ENCODE data around the gene GALNT9. TPM values are rescaled to one million over a fixed set of nuclear protein-coding genes. Genes with fewer than 3 reads are reported as not detected.
"Not testable (repeated sequence)": the region's sequence is repeated elsewhere in the genome, so short reads cannot be mapped to it uniquely, and the experiment has no call there.

The GALNT9 gene
- total and polyA plus RNA-seq, 2 donors = 0.91 to 1.5 TPM

DNA sequence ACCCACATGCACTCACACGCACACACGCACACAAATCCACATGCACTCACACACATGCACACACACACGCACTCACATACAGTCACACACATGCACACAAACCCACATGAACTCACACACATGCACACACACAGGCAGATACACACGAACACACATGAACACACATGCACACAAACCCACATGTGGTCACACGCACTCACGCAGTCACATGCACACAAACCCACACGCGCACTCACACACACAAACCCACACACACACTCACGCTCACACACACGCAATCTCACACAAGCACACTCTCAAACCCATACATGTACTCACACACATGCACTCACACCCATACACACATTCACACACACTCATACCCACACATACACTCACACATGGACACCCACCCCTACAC lies 61.5 kb downstream of the GALNT9 start:
- Histone ChIP-seq H3K4me1 (ENCODE audit: control insufficient read depth in 2 of 2, insufficient read depth in 2 of 2, low read length in 2 of 2) (peaks cover 0 to 8% of the 10 kb centered on the region in 2 donors), H3K4me3 (ENCODE audit: low read length in 2 of 2) (no peak overlapping the region), H3K27ac (ENCODE audit: low read depth in 1 of 2, low read length in 1 of 2) (no peak overlapping the region), H3K9me3 (ENCODE audit: control insufficient read depth in 2 of 2, insufficient read depth in 1 of 2, low read length in 1 of 2) (peaks cover 0 to 4% of the 10 kb centered on the region in 2 donors), H3K27me3 (ENCODE audit: control insufficient read depth in 2 of 2, insufficient read depth in 1 of 2, low read length in 1 of 2) (no peaks in the 10 kb centered on the region), H3K36me3 (ENCODE audit: control insufficient read depth in 2 of 2, insufficient read depth in 2 of 2, low read length in 1 of 2) (no peaks in the 10 kb centered on the region)
- no peak for DNase-seq (ENCODE audit: low read depth in 6 of 9, low spot score in 9 of 9)
- WGBS = 99% methylated on average over 10 of the region's 10 CpGs

DNA sequence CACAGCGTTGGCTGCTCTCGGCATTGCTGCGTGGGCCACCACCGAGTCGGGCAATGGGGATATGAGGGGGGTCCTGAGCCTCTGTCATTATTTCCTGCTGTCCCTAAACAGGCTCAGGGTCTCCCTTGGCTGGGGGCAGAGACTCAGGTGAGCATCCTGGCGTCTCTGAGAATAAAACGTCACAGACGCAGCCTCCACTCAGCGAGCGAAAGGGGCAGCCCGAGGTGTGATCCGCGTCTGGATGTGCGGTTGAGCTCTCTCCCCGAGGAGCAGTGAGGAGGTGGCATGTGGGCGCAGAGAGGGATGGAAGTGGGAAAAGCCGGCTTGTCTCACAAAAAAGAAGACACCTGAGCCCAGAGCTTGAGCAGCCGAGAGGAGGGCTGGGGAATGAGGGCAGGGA lies 62.6 kb downstream of the GALNT9 start:
- H3K27ac ChIP-seq (ENCODE audit: low read depth in 1 of 2, low read length in 1 of 2) = no peak overlapping the region
- DNase-seq (ENCODE audit: low read depth in 6 of 9, low spot score in 9 of 9) = no peak
- peaks cover 0 to 4% of the 10 kb centered on the region in 2 donors for H3K9me3 ChIP-seq (ENCODE audit: control insufficient read depth in 2 of 2, insufficient read depth in 1 of 2, low read length in 1 of 2)
- no peak overlapping the region for H3K4me3 ChIP-seq (ENCODE audit: low read length in 2 of 2)
- H3K36me3 ChIP-seq (ENCODE audit: control insufficient read depth in 2 of 2, insufficient read depth in 2 of 2, low read length in 1 of 2) = no peaks in the 10 kb centered on the region
- WGBS = 96% methylated on average over 18 of the region's 18 CpGs
- peaks cover 0 to 8% of the 10 kb centered on the region in 2 donors for H3K4me1 ChIP-seq (ENCODE audit: control insufficient read depth in 2 of 2, insufficient read depth in 2 of 2, low read length in 2 of 2)
- no peaks in the 10 kb centered on the region for H3K27me3 ChIP-seq (ENCODE audit: control insufficient read depth in 2 of 2, insufficient read depth in 1 of 2, low read length in 1 of 2)

DNA sequence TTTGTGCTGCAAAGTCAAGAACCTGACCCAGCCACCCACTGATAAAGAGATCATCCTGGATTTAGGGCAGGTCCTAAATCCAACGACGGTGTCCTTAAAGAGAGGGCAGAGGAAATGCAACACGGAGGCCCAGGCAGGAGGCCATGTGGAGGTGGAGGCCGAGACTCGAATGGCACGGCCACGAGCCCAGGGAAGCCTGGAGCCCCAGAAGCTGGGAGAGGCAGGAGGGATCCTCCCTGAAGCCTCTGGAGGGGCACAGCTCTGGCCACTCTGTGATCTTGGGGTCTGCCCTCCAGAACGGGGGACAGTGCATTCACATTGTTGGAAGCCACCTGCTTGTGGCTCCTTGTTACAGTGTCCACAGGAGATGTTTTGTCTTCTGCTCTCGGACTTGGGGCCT lies 63.0 kb downstream of the GALNT9 start:
- no peaks in the 10 kb centered on the region for H3K27me3 ChIP-seq (ENCODE audit: control insufficient read depth in 2 of 2, insufficient read depth in 1 of 2, low read length in 1 of 2)
- peaks cover 0 to 4% of the 10 kb centered on the region in 2 donors for H3K9me3 ChIP-seq (ENCODE audit: control insufficient read depth in 2 of 2, insufficient read depth in 1 of 2, low read length in 1 of 2)
- peaks cover 0 to 8% of the 10 kb centered on the region in 2 donors for H3K4me1 ChIP-seq (ENCODE audit: control insufficient read depth in 2 of 2, insufficient read depth in 2 of 2, low read length in 2 of 2)
- H3K27ac ChIP-seq (ENCODE audit: low read depth in 1 of 2, low read length in 1 of 2) = peak overlapping the region in 1 of 2 donors; percentile 28
- H3K36me3 ChIP-seq (ENCODE audit: control insufficient read depth in 2 of 2, insufficient read depth in 2 of 2, low read length in 1 of 2) = no peaks in the 10 kb centered on the region
- no peak overlapping the region for H3K4me3 ChIP-seq (ENCODE audit: low read length in 2 of 2)
- no peak for DNase-seq (ENCODE audit: low read depth in 6 of 9, low spot score in 9 of 9)
- 94% methylated on average over 9 of the region's 9 CpGs for WGBS

DNA sequence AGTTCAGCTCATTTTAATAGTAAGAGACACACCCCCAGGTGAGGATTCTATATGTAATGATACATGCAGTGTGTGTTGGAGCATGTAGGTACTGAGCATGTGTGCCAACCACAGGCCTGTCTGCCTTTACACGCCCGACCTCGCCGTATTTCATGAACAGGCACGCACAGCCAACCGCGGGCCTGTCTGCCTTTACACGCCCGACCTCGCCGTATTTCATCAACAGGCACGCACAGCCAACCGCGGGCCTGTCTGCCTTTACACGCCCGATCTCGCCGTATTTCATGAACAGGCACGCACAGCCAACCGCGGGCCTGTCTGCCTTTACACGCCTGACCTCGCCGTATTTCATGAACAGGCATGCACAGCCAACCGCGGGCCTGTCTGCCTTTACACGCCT lies 63.6 kb downstream of the GALNT9 start:
- DNase-seq (ENCODE audit: low read depth in 6 of 9, low spot score in 9 of 9); H3K4me3 ChIP-seq (ENCODE audit: low read length in 2 of 2); H3K36me3 ChIP-seq (ENCODE audit: control insufficient read depth in 2 of 2, insufficient read depth in 2 of 2, low read length in 1 of 2); H3K27me3 ChIP-seq (ENCODE audit: control insufficient read depth in 2 of 2, insufficient read depth in 1 of 2, low read length in 1 of 2); H3K9me3 ChIP-seq (ENCODE audit: control insufficient read depth in 2 of 2, insufficient read depth in 1 of 2, low read length in 1 of 2); H3K4me1 ChIP-seq (ENCODE audit: control insufficient read depth in 2 of 2, insufficient read depth in 2 of 2, low read length in 2 of 2): not testable (repeated sequence)
- WGBS = 95% methylated on average over 27 of the region's 27 CpGs
- peak overlapping the region in 1 of 2 donors; percentile 47 for H3K27ac ChIP-seq (ENCODE audit: low read depth in 1 of 2, low read length in 1 of 2)

DNA sequence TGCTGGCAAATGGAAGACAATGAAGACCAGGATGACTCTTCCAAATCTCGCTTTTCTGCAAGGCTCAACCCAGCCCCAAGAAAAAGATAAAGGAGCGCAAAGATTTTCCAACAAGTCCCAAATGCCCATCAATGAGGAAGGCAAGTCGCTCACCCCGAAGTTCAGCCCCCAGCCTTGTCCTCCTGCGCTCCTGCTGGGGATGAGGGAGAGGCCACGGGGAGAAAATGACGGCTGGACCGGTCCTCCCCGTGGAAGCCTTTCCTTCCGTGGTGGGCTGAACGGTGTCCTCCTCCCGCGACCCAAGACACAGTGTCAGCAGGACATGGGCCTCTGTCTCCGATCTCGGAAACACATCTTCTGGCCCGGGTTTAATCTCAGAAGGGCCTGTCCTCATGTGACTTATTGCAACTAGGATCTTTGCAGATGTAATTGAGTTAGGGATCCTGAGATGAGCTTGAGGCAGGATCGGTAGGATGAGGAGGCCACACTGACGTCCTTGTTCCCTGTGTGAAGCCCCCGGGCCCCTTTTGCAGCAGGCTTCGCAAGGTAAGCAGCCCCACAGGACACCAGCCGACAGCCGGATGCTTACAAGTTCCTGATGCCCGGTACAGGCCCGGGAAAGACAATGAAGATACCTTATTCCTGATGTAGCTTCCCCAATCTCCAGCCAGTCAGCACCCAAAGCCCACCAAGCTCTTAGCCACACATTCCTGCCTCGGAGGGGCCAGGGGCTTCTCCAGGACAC lies 64.2 kb downstream of the GALNT9 start:
- Histone ChIP-seq H3K27me3 (ENCODE audit: control insufficient read depth in 2 of 2, insufficient read depth in 1 of 2, low read length in 1 of 2) (no peaks in the 10 kb centered on the region), H3K4me1 (ENCODE audit: control insufficient read depth in 2 of 2, insufficient read depth in 2 of 2, low read length in 2 of 2) (peaks cover 0 to 8% of the 10 kb centered on the region in 2 donors), H3K27ac (ENCODE audit: low read depth in 1 of 2, low read length in 1 of 2) (peak overlapping the region in 1 of 2 donors; percentile 47), H3K36me3 (ENCODE audit: control insufficient read depth in 2 of 2, insufficient read depth in 2 of 2, low read length in 1 of 2) (no peaks in the 10 kb centered on the region), H3K9me3 (ENCODE audit: control insufficient read depth in 2 of 2, insufficient read depth in 1 of 2, low read length in 1 of 2) (peaks cover 0 to 2% of the 10 kb centered on the region in 2 donors), H3K4me3 (ENCODE audit: low read length in 2 of 2) (no peak overlapping the region)
- 94% methylated on average over 25 of the region's 25 CpGs for WGBS
- no peak for DNase-seq (ENCODE audit: low read depth in 6 of 9, low spot score in 9 of 9)

DNA sequence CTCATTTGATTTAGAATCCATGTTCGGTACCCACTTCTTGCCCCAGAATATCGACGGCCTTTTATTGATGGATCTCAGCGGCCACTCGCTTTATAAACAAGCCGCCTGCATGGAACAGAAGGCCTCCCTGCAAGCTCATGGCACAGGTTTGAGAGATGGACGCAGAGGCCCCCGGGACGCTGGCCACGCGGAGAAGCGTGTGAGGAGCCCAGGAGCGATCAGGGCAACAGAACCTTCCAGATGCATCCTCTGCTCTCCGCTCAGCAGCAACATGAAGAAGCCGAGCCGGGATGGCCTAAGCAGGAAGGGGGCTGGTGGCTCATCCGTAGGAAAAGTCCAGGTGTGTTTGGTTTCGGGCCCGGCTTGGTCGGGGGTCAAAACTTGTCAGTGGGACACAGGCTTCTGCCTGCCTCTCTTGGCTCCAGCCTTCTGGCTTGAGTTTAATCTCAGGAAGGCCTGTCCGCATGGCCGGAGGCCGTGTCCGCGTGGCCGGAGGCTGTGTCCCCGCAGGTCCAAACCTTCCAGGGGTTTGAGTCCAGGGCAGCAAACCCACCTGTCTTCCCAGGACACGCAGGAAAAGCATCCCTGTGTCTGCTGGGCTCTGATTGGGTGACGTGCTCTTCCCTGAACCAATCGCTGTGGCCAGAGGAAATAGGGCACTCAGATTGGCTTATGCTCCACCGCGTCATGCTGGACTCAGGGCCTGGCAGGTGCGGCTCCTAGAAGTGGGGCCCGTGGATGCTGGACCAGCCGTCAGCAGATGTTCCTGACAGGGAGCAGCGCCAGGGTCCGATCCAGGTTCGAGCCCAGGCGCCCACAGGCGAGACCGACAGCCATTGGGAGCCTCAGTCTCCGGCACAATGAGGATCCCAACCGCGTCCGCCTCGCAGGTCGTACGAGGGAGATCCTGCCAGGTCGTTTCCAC lies 65.0 kb downstream of the GALNT9 start:
- Histone ChIP-seq H3K4me3 (ENCODE audit: low read length in 2 of 2) (no peak overlapping the region), H3K9me3 (ENCODE audit: control insufficient read depth in 2 of 2, insufficient read depth in 1 of 2, low read length in 1 of 2) (peaks cover 0 to 2% of the 10 kb centered on the region in 2 donors), H3K36me3 (ENCODE audit: control insufficient read depth in 2 of 2, insufficient read depth in 2 of 2, low read length in 1 of 2) (no peaks in the 10 kb centered on the region), H3K27ac (ENCODE audit: low read depth in 1 of 2, low read length in 1 of 2) (no peak overlapping the region), H3K4me1 (ENCODE audit: control insufficient read depth in 2 of 2, insufficient read depth in 2 of 2, low read length in 2 of 2) (peaks cover 0 to 8% of the 10 kb centered on the region in 2 donors), H3K27me3 (ENCODE audit: control insufficient read depth in 2 of 2, insufficient read depth in 1 of 2, low read length in 1 of 2) (no peaks in the 10 kb centered on the region)
- WGBS = 94% methylated on average over 49 of the region's 49 CpGs
- DNase-seq (ENCODE audit: low read depth in 6 of 9, low spot score in 9 of 9) = no peak

DNA sequence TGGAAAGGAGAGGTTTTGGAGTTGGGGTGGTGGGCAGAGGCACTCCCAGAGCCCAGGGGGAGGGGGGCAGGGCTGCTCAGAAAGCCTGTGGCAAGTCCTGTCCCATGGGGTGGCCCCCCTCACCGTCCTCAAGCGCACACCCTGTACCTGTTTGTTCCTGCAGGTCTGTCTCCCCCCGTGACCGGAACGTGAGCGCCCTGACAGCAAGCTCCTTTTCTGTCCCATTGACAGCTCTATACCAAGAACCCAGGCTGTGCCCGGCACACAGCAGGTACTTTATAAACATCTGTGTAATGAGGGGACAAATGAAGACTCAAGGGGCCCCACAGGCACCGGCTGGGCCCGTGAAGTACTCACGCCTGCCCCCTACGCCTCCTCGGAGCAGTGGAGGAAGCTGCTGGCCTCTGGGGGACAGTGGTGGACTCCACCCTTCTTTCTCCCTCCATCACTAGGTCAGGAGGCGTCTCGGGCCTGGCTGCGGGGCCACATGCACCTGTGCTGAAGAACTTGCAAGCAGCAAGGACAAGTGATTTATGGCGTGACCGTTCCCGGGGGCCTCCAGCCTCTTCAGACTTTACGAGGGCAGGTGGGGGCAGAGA lies 65.8 kb downstream of the GALNT9 start:
- H3K27me3 ChIP-seq (ENCODE audit: control insufficient read depth in 2 of 2, insufficient read depth in 1 of 2, low read length in 1 of 2) = no peaks in the 10 kb centered on the region
- no peaks in the 10 kb centered on the region for H3K36me3 ChIP-seq (ENCODE audit: control insufficient read depth in 2 of 2, insufficient read depth in 2 of 2, low read length in 1 of 2)
- H3K27ac ChIP-seq (ENCODE audit: low read depth in 1 of 2, low read length in 1 of 2) = no peak overlapping the region
- peaks cover 0 to 2% of the 10 kb centered on the region in 2 donors for H3K9me3 ChIP-seq (ENCODE audit: control insufficient read depth in 2 of 2, insufficient read depth in 1 of 2, low read length in 1 of 2)
- H3K4me1 ChIP-seq (ENCODE audit: control insufficient read depth in 2 of 2, insufficient read depth in 2 of 2, low read length in 2 of 2) = peaks cover 0 to 4% of the 10 kb centered on the region in 2 donors
- WGBS = 78% methylated on average over 19 of the region's 19 CpGs
- H3K4me3 ChIP-seq (ENCODE audit: low read length in 2 of 2) = no peak overlapping the region
- DNase-seq (ENCODE audit: low read depth in 6 of 9, low spot score in 9 of 9) = no peak

DNA sequence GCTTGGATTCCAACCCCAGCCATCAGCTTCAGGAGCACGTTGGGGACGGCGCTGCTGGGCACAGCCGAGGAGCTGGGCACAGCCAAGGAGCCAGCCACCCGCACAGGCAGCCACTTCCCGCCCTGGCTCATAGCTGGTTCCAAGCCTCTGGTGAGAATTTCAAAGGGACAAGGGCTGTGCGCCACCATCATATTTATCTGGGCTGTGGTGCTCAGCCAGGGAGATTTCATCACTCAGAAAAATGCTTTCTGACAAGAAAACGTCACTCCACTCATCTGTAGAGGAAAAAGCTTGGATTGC lies 66.4 kb downstream of the GALNT9 start:
- WGBS = 81% methylated on average over 8 of the region's 8 CpGs
- no peak overlapping the region for H3K4me3 ChIP-seq (ENCODE audit: low read length in 2 of 2)
- no peak overlapping the region for H3K27ac ChIP-seq (ENCODE audit: low read depth in 1 of 2, low read length in 1 of 2)
- no peaks in the 10 kb centered on the region for H3K36me3 ChIP-seq (ENCODE audit: control insufficient read depth in 2 of 2, insufficient read depth in 2 of 2, low read length in 1 of 2)
- H3K4me1 ChIP-seq (ENCODE audit: control insufficient read depth in 2 of 2, insufficient read depth in 2 of 2, low read length in 2 of 2) = peaks cover 0 to 4% of the 10 kb centered on the region in 2 donors
- H3K27me3 ChIP-seq (ENCODE audit: control insufficient read depth in 2 of 2, insufficient read depth in 1 of 2, low read length in 1 of 2) = no peaks in the 10 kb centered on the region
- DNase-seq (ENCODE audit: low read depth in 6 of 9, low spot score in 9 of 9) = no peak
- H3K9me3 ChIP-seq (ENCODE audit: control insufficient read depth in 2 of 2, insufficient read depth in 1 of 2, low read length in 1 of 2) = peaks cover 0 to 2% of the 10 kb centered on the region in 2 donors
